ENCODE measurements around the gene ARHGEF12. TPM values are rescaled to one million over a fixed set of nuclear protein-coding genes. Genes with fewer than 3 reads are reported as not detected.

The ARHGEF12 gene
- total RNA-seq, 1 donor from 2014 or later: 83.1 TPM

GRCh38 chr11:120372296-120372695, 36.1 kb downstream of the ARHGEF12 start:
- no peak for TF ChIP-seq EZH2 (IDR thresholded peaks at IDR 0.05; ENCODE audit: insufficient read depth, low read length)
- no peak for TF ChIP-seq CTCF (IDR thresholded peaks at IDR 0.05; ENCODE audit: insufficient read depth, low read depth, low read length)
- no peak overlapping the region for H3K4me3 Mint-ChIP-seq (ENCODE audit: unreplicated experiment)
- DNase-seq (ENCODE audit: low read depth): no peak
- H3K27ac Mint-ChIP-seq (ENCODE audit: unreplicated experiment): no peak overlapping the region
- Histone ChIP-seq H4K20me1 (ENCODE audit: insufficient read depth, low read length) (peaks cover 64% of the 10 kb centered on the region), H3K79me2 (ENCODE audit: insufficient read depth, low read length) (peaks cover 97% of the 10 kb centered on the region), H3K4me3 (ENCODE audit: insufficient read depth, low read depth, low read length) (no peak overlapping the region), H3K9me3 (ENCODE audit: insufficient read depth, low read depth, low read length) (no peaks in the 10 kb centered on the region), H3K27me3 (ENCODE audit: insufficient read depth, low read length) (no peaks in the 10 kb centered on the region), H3K36me3 (ENCODE audit: insufficient read depth, low read length) (no peaks in the 10 kb centered on the region), H3K4me2 (ENCODE audit: low read length) (no peak overlapping the region), H3K4me1 (ENCODE audit: insufficient read depth, low read length) (no peaks in the 10 kb centered on the region), H3K27ac (ENCODE audit: low read depth, low read length) (no peak overlapping the region), H3K9ac (ENCODE audit: low read length) (no peak overlapping the region), H2AFZ (ENCODE audit: low read depth, low read length) (no peak overlapping the region)
- no peaks in the 10 kb centered on the region for H3K9me3 Mint-ChIP-seq (ENCODE audit: unreplicated experiment)
- peaks cover 23% of the 10 kb centered on the region for H3K4me1 Mint-ChIP-seq (ENCODE audit: low read depth, unreplicated experiment)
- no peaks in the 10 kb centered on the region for H3K27me3 Mint-ChIP-seq (ENCODE audit: low read depth, unreplicated experiment)
- FAIRE-seq: no peak
- no peaks in the 10 kb centered on the region for H3K36me3 Mint-ChIP-seq (ENCODE audit: low read depth, unreplicated experiment)

GRCh38 chr11:120375076-120375475, 38.9 kb downstream of the ARHGEF12 start:
- Mint-ChIP-seq H3K27me3 (ENCODE audit: low read depth, unreplicated experiment) (no peaks in the 10 kb centered on the region), H3K9me3 (ENCODE audit: unreplicated experiment) (peaks cover 4% of the 10 kb centered on the region), H3K4me3 (ENCODE audit: unreplicated experiment) (no peak overlapping the region), H3K4me1 (ENCODE audit: low read depth, unreplicated experiment) (peaks cover 28% of the 10 kb centered on the region), H3K27ac (ENCODE audit: unreplicated experiment) (peak overlapping the region; percentile 9), H3K36me3 (ENCODE audit: low read depth, unreplicated experiment) (peaks cover 4% of the 10 kb centered on the region)
- H3K9me3 ChIP-seq (ENCODE audit: insufficient read depth, low read depth, low read length): no peaks in the 10 kb centered on the region
- H2AFZ ChIP-seq (ENCODE audit: low read depth, low read length): no peak overlapping the region
- no peaks in the 10 kb centered on the region for H3K36me3 ChIP-seq (ENCODE audit: insufficient read depth, low read length)
- no peaks in the 10 kb centered on the region for H3K27me3 ChIP-seq (ENCODE audit: insufficient read depth, low read length)
- FAIRE-seq: peak; percentile 20
- H3K79me2 ChIP-seq (ENCODE audit: insufficient read depth, low read length): peaks cover 98% of the 10 kb centered on the region
- no peak overlapping the region for H3K9ac ChIP-seq (ENCODE audit: low read length)
- H3K4me2 ChIP-seq (ENCODE audit: low read length): peak overlapping the region; percentile 10
- TF ChIP-seq EZH2 (IDR thresholded peaks at IDR 0.05; ENCODE audit: insufficient read depth, low read length) (no peak), CTCF (IDR thresholded peaks at IDR 0.05; ENCODE audit: insufficient read depth, low read depth, low read length) (no peak)
- H3K4me1 ChIP-seq (ENCODE audit: insufficient read depth, low read length): no peaks in the 10 kb centered on the region
- H3K4me3 ChIP-seq (ENCODE audit: insufficient read depth, low read depth, low read length): no peak overlapping the region
- H4K20me1 ChIP-seq (ENCODE audit: insufficient read depth, low read length): peaks cover 53% of the 10 kb centered on the region
- H3K27ac ChIP-seq (ENCODE audit: low read depth, low read length): peak overlapping the region; percentile 36
- no peak for DNase-seq (ENCODE audit: low read depth)

GRCh38 chr11:120376547-120377182, 40.5 kb downstream of the ARHGEF12 start:
- H3K27ac ChIP-seq (ENCODE audit: low read depth, low read length): no peak overlapping the region
- no peak overlapping the region for H3K9ac ChIP-seq (ENCODE audit: low read length)
- H3K4me2 ChIP-seq (ENCODE audit: low read length): no peak overlapping the region
- H3K27me3 Mint-ChIP-seq (ENCODE audit: low read depth, unreplicated experiment): no peaks in the 10 kb centered on the region
- H3K36me3 ChIP-seq (ENCODE audit: insufficient read depth, low read length): no peaks in the 10 kb centered on the region
- peaks cover 4% of the 10 kb centered on the region for H3K9me3 Mint-ChIP-seq (ENCODE audit: unreplicated experiment)
- peaks cover 54% of the 10 kb centered on the region for H4K20me1 ChIP-seq (ENCODE audit: insufficient read depth, low read length)
- no peak overlapping the region for H3K27ac Mint-ChIP-seq (ENCODE audit: unreplicated experiment)
- FAIRE-seq (no peak), DNase-seq (ENCODE audit: low read depth) (no peak)
- peaks cover 4% of the 10 kb centered on the region for H3K36me3 Mint-ChIP-seq (ENCODE audit: low read depth, unreplicated experiment)
- no peak overlapping the region for H3K4me3 Mint-ChIP-seq (ENCODE audit: unreplicated experiment)
- H3K27me3 ChIP-seq (ENCODE audit: insufficient read depth, low read length): no peaks in the 10 kb centered on the region
- no peak overlapping the region for H2AFZ ChIP-seq (ENCODE audit: low read depth, low read length)
- no peaks in the 10 kb centered on the region for H3K4me1 ChIP-seq (ENCODE audit: insufficient read depth, low read length)
- peaks cover 29% of the 10 kb centered on the region for H3K4me1 Mint-ChIP-seq (ENCODE audit: low read depth, unreplicated experiment)
- H3K79me2 ChIP-seq (ENCODE audit: insufficient read depth, low read length): peaks cover 99% of the 10 kb centered on the region
- H3K4me3 ChIP-seq (ENCODE audit: insufficient read depth, low read depth, low read length): no peak overlapping the region
- TF ChIP-seq CTCF (IDR thresholded peaks at IDR 0.05; ENCODE audit: insufficient read depth, low read depth, low read length) (no peak), EZH2 (IDR thresholded peaks at IDR 0.05; ENCODE audit: insufficient read depth, low read length) (no peak)
- H3K9me3 ChIP-seq (ENCODE audit: insufficient read depth, low read depth, low read length): no peaks in the 10 kb centered on the region
